H1 (cell line): ENCODE results near the gene PARD3. TPM values are rescaled to one million over a fixed set of nuclear protein-coding genes. Genes with fewer than 3 reads are reported as not detected.

Experiments used
- CTCF ChIA-PET: fragments of 300-600 bp; sonication (Branson Sonifier 250); formaldehyde crosslinking; loops from one replicate; lab custom pipeline; 2021; ENCODE audit not compliant: partially characterized antibody; lab: Charles Lee
- POLR2A ChIA-PET: fragments of 300-600 bp; sonication (Branson Sonifier 250); formaldehyde crosslinking; loops from one replicate; lab custom pipeline; 2021; ENCODE audit warnings: inconsistent platforms; ENCODE audit not compliant: partially characterized antibody; lab: Charles Lee
- DNase-seq, 2 experiments: peaks; one replicate each; pipeline versions ENCODE4 v3.0.0 to v3.0.0-alpha.2; 2010 to 2022; ENCODE audit warnings: low spot score in 2 of 2, low read depth in 1 of 2, mixed read lengths in 1 of 2
- FAIRE-seq: peaks from 2 replicates; lab custom pipeline; 2011; peaks lifted over from hg19 to GRCh38; lab: Jason Lieb, UNC
- H2AFZ ChIP-seq: 2 replicates; pipeline ENCODE4 v1.8.1; 2012; ENCODE audit warnings: low read length, inconsistent platforms
- H2AK5ac ChIP-seq: 2 replicates; pipeline ENCODE4 v1.6.1; 2013; ENCODE audit warnings: low read depth, low read length
- H2BK120ac ChIP-seq: replicated peaks from 2 replicates; pipeline ENCODE3; 2013; ENCODE audit warnings: low read depth, low read length, inconsistent platforms
- H2BK12ac ChIP-seq: 2 replicates; pipeline ENCODE4 v1.6.1; 2013; ENCODE audit warnings: low read depth, low read length
- H2BK15ac ChIP-seq: 2 replicates; pipeline ENCODE4 v1.6.1; 2013; ENCODE audit warnings: low read length
- H2BK20ac ChIP-seq: 2 replicates; pipeline ENCODE4 v1.6.1; 2013; ENCODE audit warnings: low read length
- H2BK5ac ChIP-seq: 2 replicates; pipeline ENCODE4 v1.6.1; 2013; ENCODE audit warnings: low read depth, low read length
- H3K14ac ChIP-seq: 2 replicates; pipeline ENCODE4 v1.6.1; 2013; ENCODE audit warnings: inconsistent platforms; ENCODE audit not compliant: insufficient read length
- H3K18ac ChIP-seq: 2 replicates; pipeline ENCODE4 v1.6.1; 2013; ENCODE audit warnings: low read length; ENCODE audit errors: extremely low read depth
- H3K23ac ChIP-seq: 2 replicates; pipeline ENCODE4 v1.6.1; 2013; ENCODE audit warnings: inconsistent platforms; ENCODE audit not compliant: insufficient read length
- H3K23me2 ChIP-seq: 2 replicates; pipeline ENCODE4 v1.6.1; 2013; ENCODE audit warnings: low read depth, low read length
- H3K27ac ChIP-seq: 2 replicates; pipeline ENCODE4 v1.6.1; 2011; ENCODE audit warnings: low read depth, low read length, inconsistent platforms
- H3K27me3 ChIP-seq, 4 experiments: replicated peaks in 1 of 4; 1 replicate in 1 of 4; 2 replicates in 3 of 4; pipeline versions ENCODE4 v1.6.1 to v1.8.1; 2011 to 2013; ENCODE audit warnings: low read length in 3 of 4, mild to moderate bottlenecking in 3 of 4, inconsistent platforms in 2 of 4, mixed read lengths in 2 of 4, moderate library complexity in 1 of 4; ENCODE audit not compliant: control insufficient read depth in 3 of 4, insufficient read depth in 3 of 4; ENCODE audit errors: extremely low read depth in 1 of 4
- H3K36me3 ChIP-seq, 4 experiments: 2 replicates each; pipeline versions ENCODE4 v1.6.1 to v1.8.1; 2011 to 2013; ENCODE audit warnings: mild to moderate bottlenecking in 4 of 4, low read length in 3 of 4, moderate library complexity in 2 of 4, control low read depth in 1 of 4, inconsistent platforms in 1 of 4; ENCODE audit not compliant: insufficient read depth in 4 of 4, control insufficient read depth in 2 of 4
- H3K4ac ChIP-seq: replicated peaks from 2 replicates; pipeline ENCODE3; 2013; ENCODE audit warnings: low read length, low read depth, mixed read lengths, inconsistent platforms; ENCODE audit not compliant: insufficient read length
- H3K4me1 ChIP-seq, 4 experiments: replicated peaks in 1 of 4; 1 replicate in 1 of 4; 2 replicates in 3 of 4; pipeline versions ENCODE4 v1.6.1 to v1.8.1; 2011 to 2013; ENCODE audit warnings: low read length in 3 of 4, inconsistent platforms in 2 of 4, mixed read lengths in 1 of 4; ENCODE audit not compliant: insufficient read depth in 4 of 4, control insufficient read depth in 3 of 4
- H3K4me2 ChIP-seq, 2 experiments: 2 replicates each; pipeline versions ENCODE4 v1.6.1 to v1.8.1; 2011 to 2013; ENCODE audit warnings: low read depth in 2 of 2, low read length in 2 of 2, control low read depth in 1 of 2, inconsistent platforms in 1 of 2, mild to moderate bottlenecking in 1 of 2; ENCODE audit not compliant: insufficient read depth in 1 of 2
- H3K4me3 ChIP-seq, 4 experiments: fragments of 200-600, 300-600 bp in 1 of 4; sonication (generic), shearing (Covaris generic), sonication (Bioruptor Twin) in 1 of 4; 2 replicates each; pipeline versions ENCODE4 v1.5.1 to v1.8.1; 2011 to 2016; ENCODE audit warnings: low read length in 4 of 4, low read depth in 3 of 4, control low read depth in 2 of 4, inconsistent platforms in 2 of 4, mild to moderate bottlenecking in 2 of 4, mixed read lengths in 1 of 4, moderate library complexity in 1 of 4; ENCODE audit not compliant: insufficient read depth in 2 of 4; ENCODE audit errors: extremely low read depth in 1 of 4
- H3K56ac ChIP-seq: replicated peaks from 2 replicates; pipeline ENCODE3; 2013; ENCODE audit warnings: low read depth, mild to moderate bottlenecking, mixed read lengths, low read length, inconsistent platforms; ENCODE audit not compliant: insufficient read length
- H3K79me1 ChIP-seq: 2 replicates; pipeline ENCODE4 v1.6.1; 2013; ENCODE audit warnings: low read depth, low read length, control low read depth
- H3K79me2 ChIP-seq, 2 experiments: 2 replicates each; pipeline versions ENCODE4 v1.6.1 to v1.8.1; 2012 to 2013; ENCODE audit warnings: low read length in 2 of 2, mild to moderate bottlenecking in 2 of 2, inconsistent platforms in 1 of 2; ENCODE audit not compliant: insufficient read depth in 2 of 2, control insufficient read depth in 1 of 2
- H3K9ac ChIP-seq, 4 experiments: replicated peaks in 1 of 4; 1 replicate in 1 of 4; 2 replicates in 3 of 4; pipeline versions ENCODE4 v1.6.1 to v1.8.1; 2011 to 2013; ENCODE audit warnings: low read depth in 3 of 4, low read length in 3 of 4, control low read depth in 2 of 4, mild to moderate bottlenecking in 2 of 4, moderate library complexity in 2 of 4, inconsistent platforms in 1 of 4; ENCODE audit errors: extremely low read depth in 1 of 4
- H3K9me3 ChIP-seq, 2 experiments: 2 replicates each; pipeline versions ENCODE4 v1.6.1 to v1.8.1; 2012 to 2013; ENCODE audit warnings: mild to moderate bottlenecking in 2 of 2, moderate library complexity in 2 of 2, control low read depth in 1 of 2, inconsistent platforms in 1 of 2, low read depth in 1 of 2, low read length in 1 of 2, mixed read lengths in 1 of 2; ENCODE audit not compliant: insufficient read depth in 2 of 2
- H4K20me1 ChIP-seq, 2 experiments: replicated peaks in 1 of 2; 2 replicates each; pipeline versions ENCODE3 to v1.8.1; 2011 to 2013; ENCODE audit warnings: inconsistent platforms in 2 of 2, low read length in 2 of 2, mild to moderate bottlenecking in 1 of 2; ENCODE audit not compliant: insufficient read depth in 2 of 2, control insufficient read depth in 1 of 2
- H4K5ac ChIP-seq: 2 replicates; pipeline ENCODE4 v1.6.1; 2013; ENCODE audit warnings: low read length, low read depth, mixed read lengths, inconsistent platforms; ENCODE audit not compliant: insufficient read length
- H4K8ac ChIP-seq: 2 replicates; pipeline ENCODE4 v1.8.0; 2013; ENCODE audit warnings: mild to moderate bottlenecking, moderate library complexity, low read length, inconsistent platforms; ENCODE audit not compliant: insufficient read depth; ENCODE audit errors: extremely low read depth
- H4K91ac ChIP-seq: replicated peaks from 2 replicates; pipeline ENCODE3; 2013; ENCODE audit warnings: low read length, mixed read lengths, inconsistent platforms; ENCODE audit not compliant: insufficient read length
- PHF8 ChIP-seq: fragments of 200-600 bp; sonication (generic); conservative IDR thresholded peaks from 2 replicates; pipeline ENCODE4 v1.7.1; 2012; ENCODE audit warnings: low read depth, mild to moderate bottlenecking, inconsistent platforms, low read length, moderate library complexity
- SIN3A ChIP-seq, 2 experiments: IDR thresholded peaks in 1 of 2; conservative IDR thresholded peaks in 1 of 2; 2 replicates each; pipeline ENCODE4 v1.6.1; 2011 to 2012; ENCODE audit warnings: low read length in 2 of 2, improper control_type of control experiment in 1 of 2, low read depth in 1 of 2, mild to moderate bottlenecking in 1 of 2
- SRF ChIP-seq: IDR thresholded peaks from 2 replicates; pipeline ENCODE4 v1.6.1; 2011; ENCODE audit warnings: mild to moderate bottlenecking, low read depth, low read length, moderate library complexity
- WGBS, 2 experiments: shearing (Covaris generic) in 1 of 2; methylation state at CpG; one replicate each; pipeline versions ENCODE4 v1.1.6 to v1.1.7; 2013 to 2015; ENCODE audit warnings: low lambda C conversion rate in 2 of 2, mixed read lengths in 2 of 2, inconsistent platforms in 1 of 2, low coverage in 1 of 2, missing lambda C conversion rate in 1 of 2; ENCODE audit not compliant: insufficient replicate concordance in 2 of 2, insufficient coverage in 1 of 2, insufficient read length in 1 of 2; ENCODE audit errors: extremely low coverage in 1 of 2, missing lambda C conversion rate in 1 of 2; 5-methylcytosine and 5-hydroxymethylcytosine counted together
- polyA plus RNA-seq, 7 experiments: library from polyadenylated mRNA; depleted of rRNA in 3 of 7; stranded (reverse) in 5 of 7; unstranded in 2 of 7; fragments of >200 nt in 5 of 7; fragments of 200-250 nt in 2 of 7; gene quantifications; 1 replicate in 5 of 7; 2 replicates in 1 of 7; 4 replicates in 1 of 7; pipeline versions ENCODE4 v1.2.1 to v1.2.3, GENCODE V29; 2011 to 2013; ENCODE audit warnings: missing spikeins in 2 of 7, mixed read lengths in 2 of 7
- total RNA-seq: library from RNA; stranded (reverse); fragmentation: NEBNext Ultra II Directional; extraction: Animal tissue kit (Norgen Biotek cat#: 25700); gene quantifications from 2 replicates; pipeline ENCODE4 v1.2.1, GENCODE V29; 2021
- TF ChIP-seq, protein P1 (sequence below): IDR thresholded peaks from 2 replicates; pipeline ENCODE4 v1.6.1; 2011; ENCODE audit warnings: low read depth, mild to moderate bottlenecking, low read length; ENCODE audit not compliant: insufficient read depth

Gene PARD3
- total and polyA plus RNA-seq, 2 of the 8 experiments (the other 6 are each of a cell fraction or from before 2014, with no cell fraction given) = 19.7 to 49.1 TPM

DNA sequence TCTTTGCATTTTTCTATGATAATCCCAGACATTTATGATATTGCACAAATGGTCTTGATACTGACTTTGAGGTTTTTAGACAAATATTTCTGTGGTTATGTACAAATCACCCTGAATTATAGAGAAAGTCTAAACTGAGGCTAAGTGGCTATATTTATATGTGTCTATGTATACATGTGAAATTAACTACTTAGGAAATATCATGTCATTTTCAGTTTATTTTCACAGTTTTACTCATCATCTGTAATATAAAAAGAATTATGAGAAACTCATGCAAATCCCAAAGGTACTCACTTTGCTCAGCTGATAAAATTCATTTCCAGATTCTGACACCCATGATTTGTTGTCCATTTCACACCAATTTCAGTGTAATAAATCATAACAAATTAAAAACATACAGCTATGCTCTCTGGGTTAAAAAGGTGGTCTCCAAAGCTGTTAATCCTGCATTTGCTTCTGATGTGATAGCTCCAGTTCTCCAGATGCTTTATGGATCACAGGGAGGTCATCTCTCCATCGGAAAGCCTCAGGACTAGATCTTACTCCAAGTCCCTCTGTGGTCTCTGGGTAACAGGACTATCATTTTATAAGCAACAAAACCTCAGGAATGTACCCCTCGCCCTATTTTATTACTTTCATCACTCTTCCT lies 673.9 kb downstream of the PARD3 start:
- ChIA-PET CTCF (no interaction called here), POLR2A (interaction anchor here (1.1 kb wide), 1 partner anchor 10 kb away, joined by 3 read pairs; no protein-coding TSS in a partner anchor)
- 90% methylated on average over 2 of the region's 2 CpGs; no CpG with 5 or more reads in 1 of the 2 experiments for WGBS, 2 experiments
- H3K56ac ChIP-seq = no peak overlapping the region
- no peak overlapping the region for H2AFZ ChIP-seq
- H3K79me1 ChIP-seq = no peaks in the 10 kb centered on the region
- no peak overlapping the region for H3K4ac ChIP-seq
- H2BK15ac ChIP-seq = no peak overlapping the region
- no peak overlapping the region for H3K27ac ChIP-seq
- DNase-seq (no peak), FAIRE-seq (no peak)
- H3K4me2 ChIP-seq = no peak overlapping the region
- H4K20me1 ChIP-seq = no peaks in the 10 kb centered on the region
- H3K79me2 ChIP-seq = no peaks in the 10 kb centered on the region
- H3K23me2 ChIP-seq = no peaks in the 10 kb centered on the region
- no peak overlapping the region for H3K4me3 ChIP-seq
- no peaks in the 10 kb centered on the region for H3K27me3 ChIP-seq
- H2AK5ac ChIP-seq = no peak overlapping the region
- no peak overlapping the region for H4K91ac ChIP-seq
- no peak overlapping the region for H3K18ac ChIP-seq
- H3K4me1 ChIP-seq = no peaks in the 10 kb centered on the region; a peak in 3 of 7 replicates
- no peaks in the 10 kb centered on the region for H3K9me3 ChIP-seq
- H2BK20ac ChIP-seq = no peak overlapping the region
- no peak overlapping the region for H4K8ac ChIP-seq
- no peak overlapping the region for H2BK120ac ChIP-seq
- H2BK12ac ChIP-seq = no peak overlapping the region
- H3K36me3 ChIP-seq = no peaks in the 10 kb centered on the region
- H3K14ac ChIP-seq = no peak overlapping the region
- H2BK5ac ChIP-seq = no peak overlapping the region
- H3K9ac ChIP-seq = no peak overlapping the region
- H4K5ac ChIP-seq = no peak overlapping the region
- no peak overlapping the region for H3K23ac ChIP-seq
- TF ChIP-seq SRF = no peak
- no peak for TF ChIP-seq SIN3A (conservative IDR thresholded peaks at IDR 0.05 in 1 of 2, IDR thresholded peaks at IDR 0.05 in 1 of 2; ENCODE audit: low read depth in 1 of 2, low read length in 2 of 2)
- no peak for TF ChIP-seq PHF8
- TF ChIP-seq, protein P1, sequence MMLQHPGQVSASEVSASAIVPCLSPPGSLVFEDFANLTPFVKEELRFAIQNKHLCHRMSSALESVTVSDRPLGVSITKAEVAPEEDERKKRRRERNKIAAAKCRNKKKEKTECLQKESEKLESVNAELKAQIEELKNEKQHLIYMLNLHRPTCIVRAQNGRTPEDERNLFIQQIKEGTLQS = no peak
